ENCODE results near the gene UGT1A4.

The UGT1A4 gene

DNA sequence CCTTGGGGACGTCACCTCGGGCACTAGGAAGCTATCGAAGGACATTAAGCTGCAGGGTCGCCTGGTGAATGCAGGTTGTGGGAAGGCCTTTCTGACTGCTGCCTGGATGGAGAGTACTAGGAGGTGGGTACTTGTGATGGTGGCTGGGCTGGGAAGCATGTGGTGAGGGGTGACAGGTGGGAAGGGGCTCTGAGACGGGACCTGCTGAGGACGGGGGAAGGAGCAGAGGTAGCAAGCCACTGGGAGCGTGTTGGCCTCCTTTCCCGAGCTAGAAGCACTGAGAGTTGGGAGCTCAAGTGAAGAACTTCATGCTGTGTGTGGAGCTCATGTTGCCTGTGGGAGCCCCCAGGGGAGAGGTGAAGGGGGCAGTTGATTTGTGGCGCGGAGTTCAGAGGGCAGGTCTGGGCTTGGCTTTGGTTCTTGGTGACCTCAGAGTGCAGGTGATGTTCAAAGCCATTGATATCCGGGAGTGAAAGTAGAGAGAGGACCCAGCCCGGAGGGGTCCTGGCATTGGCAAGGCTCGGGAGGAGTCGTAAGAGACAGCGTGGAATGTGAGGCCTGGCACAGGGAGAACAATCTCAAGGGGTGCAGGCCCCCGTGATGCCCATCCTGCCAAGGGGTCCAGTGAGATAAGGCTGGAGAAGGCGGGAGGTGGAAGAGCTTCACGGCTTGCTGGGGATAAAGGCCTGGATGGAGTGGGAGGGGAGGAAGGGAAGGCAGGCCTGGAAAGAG is 72.8 kb downstream of the UGT1A4 start:
- no peak for DNase-seq (ENCODE audit: low spot score)

- no peak for DNase-seq (ENCODE audit: low spot score)
Measured at GRCh38 chr2:233791883-233792329, 73.4 kb downstream of the UGT1A4 start.

- no peak for DNase-seq (ENCODE audit: low spot score)
Measured at GRCh38 chr2:233792720-233793119, 74.2 kb downstream of the UGT1A4 start.

DNA sequence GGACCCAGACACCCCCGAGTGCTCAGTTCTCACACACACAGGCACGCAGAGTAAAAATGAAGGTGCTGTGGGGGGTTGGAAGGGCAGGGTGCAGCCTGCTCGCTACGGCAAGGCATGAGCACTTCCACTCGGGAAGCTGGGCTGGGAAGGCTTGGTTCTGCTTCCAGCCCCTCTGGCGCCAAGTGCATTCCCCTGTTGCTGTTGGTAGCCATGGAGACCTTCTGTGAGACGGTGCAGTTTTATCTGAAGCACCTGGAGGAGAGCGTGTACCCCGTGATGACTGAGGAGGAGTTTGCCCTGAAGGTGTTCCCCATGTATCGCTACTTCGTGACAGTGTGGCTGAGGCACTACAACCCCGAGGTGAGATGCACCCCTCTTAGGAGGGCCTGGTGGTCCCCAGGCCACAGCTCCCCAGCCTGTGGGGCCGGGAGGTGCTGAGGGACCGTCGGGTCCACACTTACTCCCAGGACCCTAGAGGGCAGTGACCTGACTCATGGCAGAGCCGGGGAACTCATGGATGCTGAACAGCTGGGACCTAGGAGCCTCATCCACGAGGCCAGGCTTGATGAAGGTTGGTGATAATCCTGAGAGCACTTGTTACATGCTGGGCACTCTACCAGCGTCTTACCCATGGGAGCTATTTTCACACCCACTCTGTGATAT is 75.1 kb downstream of the UGT1A4 start:
- DNase-seq (ENCODE audit: low spot score): no peak

- DNase-seq (ENCODE audit: low spot score): no peak
Measured at GRCh38 chr2:233794128-233794658, 75.7 kb downstream of the UGT1A4 start.

DNA sequence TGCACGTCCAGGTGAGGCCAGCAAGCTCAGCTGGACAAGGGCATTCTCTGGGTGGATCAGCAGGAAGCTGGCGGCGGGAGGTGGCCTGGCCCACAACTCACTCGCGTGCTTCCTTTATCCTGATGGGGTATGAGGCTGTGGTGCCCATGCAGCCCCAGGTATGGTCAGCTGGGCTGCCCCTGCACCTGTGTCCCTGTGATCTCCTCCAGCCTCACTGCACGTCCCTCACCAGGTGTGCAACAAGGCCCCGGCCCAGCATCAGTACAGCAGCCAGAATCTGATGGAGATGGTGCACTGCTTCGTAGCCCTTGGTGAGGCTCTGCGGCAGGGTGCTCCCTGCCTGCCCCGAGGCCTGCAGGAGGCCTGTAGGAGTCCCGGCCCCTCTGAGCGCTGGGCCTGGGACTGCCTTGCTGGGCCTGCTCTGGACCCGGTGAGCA is 77.2 kb downstream of the UGT1A4 start:
- no peak for DNase-seq (ENCODE audit: low spot score)

DNA sequence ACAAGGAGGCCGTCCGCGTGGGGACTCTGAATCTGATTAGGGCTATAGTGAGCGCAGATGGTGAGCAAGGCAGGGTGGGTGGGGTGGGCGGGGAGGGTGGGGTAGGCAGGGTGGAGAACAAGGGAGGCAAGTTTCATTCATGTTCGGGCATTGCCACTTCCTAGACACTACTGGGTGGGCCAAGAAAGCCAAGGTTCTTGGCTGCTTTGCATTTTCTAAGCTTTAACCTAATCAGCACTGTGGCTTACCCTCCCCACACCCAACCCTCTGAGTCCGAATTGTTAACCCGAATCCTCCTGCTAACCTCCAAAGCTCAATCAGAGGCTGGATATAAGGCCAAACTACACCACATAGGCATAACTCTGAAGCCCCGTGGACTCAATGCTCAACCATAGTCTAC is 77.7 kb downstream of the UGT1A4 start:
- no peak for DNase-seq (ENCODE audit: low spot score)

DNA sequence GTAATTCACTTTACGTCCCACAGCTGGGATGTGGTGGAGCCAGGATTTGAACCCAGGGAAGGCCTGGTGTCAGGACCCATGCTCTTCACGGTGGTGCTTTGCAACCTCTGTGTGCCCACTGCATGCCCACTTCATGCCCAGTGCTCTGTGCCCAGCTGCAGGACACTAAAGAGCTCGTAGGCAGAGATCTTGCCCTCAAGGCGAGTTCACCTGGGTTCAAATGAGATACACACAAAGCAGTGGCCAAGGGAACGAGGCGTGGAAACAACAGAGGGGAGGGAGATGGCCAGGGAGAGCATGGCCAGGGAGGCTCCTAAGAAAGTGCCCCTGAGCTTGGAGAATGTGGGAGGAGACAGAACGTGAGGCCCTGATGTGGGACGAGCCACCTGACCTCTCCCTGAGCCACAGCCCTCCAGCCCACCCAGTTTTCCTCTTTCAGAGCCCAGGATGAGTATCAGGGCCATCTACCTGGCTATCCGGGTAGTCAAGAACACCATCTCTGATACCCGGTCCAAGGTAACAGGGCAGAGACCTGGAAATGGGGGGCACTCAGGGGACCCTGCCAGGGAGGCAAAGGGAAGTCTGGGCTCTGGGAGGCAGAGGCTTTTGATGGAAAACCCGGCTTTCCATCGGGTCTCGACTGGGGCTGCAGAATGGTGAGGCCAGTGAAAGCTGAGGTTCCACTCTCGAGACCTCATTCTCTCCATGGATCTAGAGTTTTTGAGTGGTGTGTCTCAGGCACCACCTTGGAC is 80.0 kb downstream of the UGT1A4 start:
- peak; percentile 49 for DNase-seq (ENCODE audit: low spot score)

DNA sequence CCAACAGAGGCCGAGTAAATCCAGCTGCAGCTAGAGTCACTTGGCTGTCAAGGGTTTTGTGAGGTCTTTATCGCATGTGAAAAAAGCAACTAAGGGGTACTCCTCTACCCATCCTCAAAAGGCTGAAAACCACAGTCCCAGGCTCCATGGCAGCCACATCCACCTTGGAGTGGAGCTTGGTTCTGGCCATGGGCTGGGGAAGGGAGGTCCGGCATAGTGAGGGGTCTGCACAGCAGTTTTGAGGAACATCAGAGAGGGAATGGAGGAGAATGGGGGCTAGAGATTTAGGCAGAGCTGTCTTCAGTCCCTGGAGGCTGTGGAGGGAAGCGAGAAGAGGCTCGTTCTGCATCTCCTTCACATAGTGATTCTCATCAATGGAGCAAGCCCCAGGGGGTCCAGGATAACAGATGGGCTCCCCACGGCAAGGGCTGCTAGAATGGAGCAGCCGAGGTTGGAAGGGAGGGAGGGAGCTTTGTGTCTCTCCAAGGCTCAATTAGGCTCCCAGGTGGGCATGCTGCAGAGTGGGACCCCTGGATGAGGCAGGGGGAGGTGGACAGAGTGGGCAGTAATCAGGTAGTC is 80.6 kb downstream of the UGT1A4 start:
- DNase-seq (ENCODE audit: low spot score): peak; percentile 34

- DNase-seq (ENCODE audit: low spot score): no peak
Measured at GRCh38 chr2:233799716-233800115, 81.2 kb downstream of the UGT1A4 start.

- peak; percentile 58 for DNase-seq (ENCODE audit: low spot score)
Measured at GRCh38 chr2:233800208-233800607, 81.7 kb downstream of the UGT1A4 start.

DNA sequence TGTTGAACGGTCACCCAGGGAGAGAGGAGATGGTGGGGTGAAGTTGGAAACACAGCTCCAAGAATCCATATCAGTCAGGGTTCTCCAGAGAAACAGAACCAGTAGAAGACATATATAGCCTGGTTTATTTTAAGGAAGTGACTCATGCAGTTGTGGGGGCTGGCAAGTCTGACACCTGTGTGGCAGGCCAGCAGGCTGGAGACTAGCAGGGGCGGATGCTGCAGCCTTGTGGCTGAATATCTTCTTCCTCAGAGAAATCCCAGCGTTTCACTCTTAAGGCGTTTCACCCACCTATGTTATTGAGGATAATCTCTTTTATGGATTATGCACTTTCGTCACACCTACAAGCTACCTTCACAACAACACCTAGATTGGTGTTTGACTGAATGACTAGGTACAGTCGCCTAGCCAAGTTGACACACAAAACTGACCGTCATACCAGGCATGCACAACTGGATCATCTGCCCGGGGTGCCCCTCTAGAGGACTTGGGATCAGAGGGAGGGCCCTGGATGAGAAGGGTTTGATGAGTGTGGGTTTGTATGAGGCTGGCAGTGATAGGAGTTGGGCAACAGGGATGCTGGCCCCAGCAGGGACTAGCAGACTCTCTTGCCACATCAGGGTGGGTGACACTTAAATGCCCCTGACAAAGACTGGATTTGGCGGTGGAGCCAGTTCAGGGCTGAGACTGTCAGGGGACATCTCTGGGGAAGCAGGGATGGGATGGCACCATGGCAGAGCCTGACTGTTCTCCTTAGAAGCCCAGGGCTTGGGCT is 83.0 kb downstream of the UGT1A4 start:
- DNase-seq (ENCODE audit: low spot score): no peak

- no peak for DNase-seq (ENCODE audit: low spot score)
Measured at GRCh38 chr2:233802132-233802815, 83.7 kb downstream of the UGT1A4 start.

GRCh38 chr2:233803292-233803911 is 84.9 kb downstream of the UGT1A4 start:
- DNase-seq (ENCODE audit: low spot score): peak; percentile 55

- DNase-seq (ENCODE audit: low spot score): peak; percentile 45
Measured at GRCh38 chr2:233803994-233804393, 85.5 kb downstream of the UGT1A4 start.

DNA sequence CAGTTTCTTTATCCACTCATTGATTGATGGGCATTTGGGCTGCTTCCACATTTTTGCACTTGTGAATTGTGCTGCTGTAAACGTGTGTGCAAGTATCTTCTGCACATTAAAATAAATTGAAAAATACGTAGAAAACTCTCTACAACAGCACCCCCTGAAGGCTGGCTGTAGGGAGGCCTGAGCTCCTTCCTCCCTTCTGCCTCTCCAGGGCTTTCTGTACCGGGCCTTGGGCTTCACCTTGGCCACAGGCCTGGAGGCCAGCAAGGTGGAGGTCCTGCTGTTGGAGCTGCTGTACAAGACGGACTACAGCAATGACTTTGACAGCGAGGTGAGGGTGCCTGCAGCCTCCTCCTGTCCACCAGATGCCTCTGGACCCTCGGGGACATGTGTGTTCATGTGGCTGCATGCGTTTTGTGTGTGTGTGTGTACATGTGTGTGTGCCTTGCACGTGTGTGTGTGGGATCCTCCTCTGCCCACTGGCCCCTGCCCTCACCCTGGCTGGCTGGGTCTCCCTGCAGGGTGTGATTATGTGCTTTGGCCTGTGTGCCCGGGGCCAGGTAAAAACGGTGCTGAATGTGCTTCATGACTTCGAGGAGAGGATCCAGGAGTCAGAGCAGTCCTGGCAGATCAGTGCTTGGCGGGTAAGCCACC is 88.8 kb downstream of the UGT1A4 start:
- no peak for DNase-seq (ENCODE audit: low spot score)

DNA sequence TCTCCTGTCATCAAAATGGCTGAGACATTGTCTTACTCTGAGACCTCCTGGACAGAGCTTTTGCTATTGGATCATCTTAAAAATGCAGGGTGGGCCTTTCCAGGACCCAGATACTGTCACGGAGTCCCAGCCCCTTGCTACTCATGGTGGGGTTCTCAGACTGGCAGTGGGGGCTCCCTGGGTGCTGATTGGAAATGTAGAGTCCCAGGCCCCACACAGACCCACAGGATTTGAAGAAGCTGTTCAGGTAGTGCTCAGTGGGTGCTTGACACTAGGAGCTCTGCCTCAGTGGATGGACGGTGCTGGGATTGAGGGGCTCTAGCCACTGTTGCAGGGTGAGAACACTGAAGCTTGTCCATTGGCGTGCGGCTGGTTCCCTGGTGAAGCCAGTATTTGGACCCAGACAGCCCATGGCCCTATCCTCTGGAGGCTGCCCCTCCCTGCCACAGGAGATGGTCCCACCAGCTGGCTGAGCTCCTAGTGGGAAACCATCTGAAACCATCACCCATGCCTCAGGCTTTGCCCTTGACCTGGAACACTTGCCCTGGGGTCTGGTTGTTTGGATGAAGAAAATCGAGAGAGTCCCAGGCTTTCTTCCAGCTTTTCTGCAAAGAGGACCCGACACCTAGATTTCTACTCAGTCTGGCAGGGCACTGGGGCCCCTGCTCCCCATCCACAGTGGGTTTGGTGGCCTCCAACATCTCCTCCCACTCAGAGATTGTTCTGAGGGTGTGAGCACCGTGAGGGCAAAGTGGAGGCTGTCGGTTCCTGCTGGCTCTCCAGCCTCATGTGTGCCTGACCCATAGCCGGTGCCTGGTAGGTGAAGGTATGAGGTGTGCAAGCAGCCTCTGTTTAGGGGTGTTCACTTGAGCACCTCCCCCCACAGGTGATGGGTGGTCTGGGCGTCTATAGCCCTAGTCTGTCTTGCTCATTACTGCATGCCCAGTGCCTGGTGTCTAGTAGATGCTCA is 89.7 kb downstream of the UGT1A4 start:
- DNase-seq (ENCODE audit: low spot score): peak; percentile 55

DNA sequence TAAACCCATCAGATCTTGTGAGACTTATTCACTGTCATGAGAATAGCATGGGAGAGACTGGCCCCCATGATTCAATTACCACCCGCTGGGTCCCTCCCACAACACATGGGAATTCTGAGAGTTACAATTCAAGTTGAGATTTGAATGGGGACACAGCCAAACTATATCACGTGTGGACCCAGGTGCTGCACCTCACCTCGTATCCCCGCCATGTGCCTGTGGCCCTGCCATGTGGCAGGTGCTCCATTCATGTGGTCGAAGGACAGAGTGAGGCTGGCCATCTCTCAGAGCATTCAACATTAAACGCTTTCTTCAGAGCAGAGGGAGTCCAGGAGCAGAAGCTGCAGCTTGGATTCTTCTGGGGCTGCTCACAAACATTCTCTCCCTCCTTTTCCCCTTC is 91.8 kb downstream of the UGT1A4 start:
- no peak for DNase-seq (ENCODE audit: low spot score)

GRCh38 chr2:233811087-233811486 is 92.6 kb downstream of the UGT1A4 start:
- no peak for DNase-seq (ENCODE audit: low spot score)

Measured in left forelimb (tissue), 1 donor.